ENCODE data around the gene DIP2C. TPM values are rescaled to one million over a fixed set of nuclear protein-coding genes. Genes with fewer than 3 reads are reported as not detected.

The DIP2C gene
- total RNA-seq, 4 donors from 2014 or later: 10.5 to 40.5 (median 19.5) TPM

- H3K27ac ChIP-seq: no peak overlapping the region
- H3K9me3 ChIP-seq: no peaks in the 10 kb centered on the region
- H3K36me3 ChIP-seq: no peaks in the 10 kb centered on the region
- no peaks in the 10 kb centered on the region for H3K27me3 ChIP-seq
- no peak overlapping the region for H3K4me3 ChIP-seq
- H3K4me1 ChIP-seq: peaks cover 0 to 10% of the 10 kb centered on the region in 2 donors
- TF ChIP-seq CTCF (IDR thresholded peaks at IDR 0.05) (no peak), POLR2A (IDR thresholded peaks at IDR 0.05) (no peak)
- intact Hi-C loops (cut with DNase I; ENCODE audit: low total_unique reads): no loop called here
- DNase-seq: no peak
Observed at GRCh38 chr10:629186-629998, 60.1 kb downstream of the DIP2C start.

GRCh38 chr10:628386-629045 lies 61.0 kb downstream of the DIP2C start:
- no peak overlapping the region for H3K4me3 ChIP-seq
- intact Hi-C loops (cut with DNase I; ENCODE audit: low total_unique reads): no loop called here
- peaks cover 0 to 14% of the 10 kb centered on the region in 2 donors for H3K4me1 ChIP-seq
- no peaks in the 10 kb centered on the region for H3K9me3 ChIP-seq
- no peak overlapping the region for H3K27ac ChIP-seq
- no peaks in the 10 kb centered on the region for H3K27me3 ChIP-seq
- no peaks in the 10 kb centered on the region for H3K36me3 ChIP-seq
- no peak for TF ChIP-seq POLR2A (IDR thresholded peaks at IDR 0.05)
- no peak for TF ChIP-seq CTCF (IDR thresholded peaks at IDR 0.05)
- no peak for DNase-seq

GRCh38 chr10:627032-627992 lies 62.2 kb downstream of the DIP2C start:
- peaks cover 0 to 14% of the 10 kb centered on the region in 2 donors for H3K4me1 ChIP-seq
- H3K27ac ChIP-seq: no peak overlapping the region
- no peak overlapping the region for H3K4me3 ChIP-seq
- H3K36me3 ChIP-seq: no peaks in the 10 kb centered on the region
- intact Hi-C loops (cut with DNase I; ENCODE audit: low total_unique reads): no loop called here
- no peaks in the 10 kb centered on the region for H3K9me3 ChIP-seq
- DNase-seq: no peak
- no peaks in the 10 kb centered on the region for H3K27me3 ChIP-seq
- TF ChIP-seq POLR2A (IDR thresholded peaks at IDR 0.05): no peak
- TF ChIP-seq CTCF (IDR thresholded peaks at IDR 0.05): no peak

- H3K27ac ChIP-seq: peak overlapping the region; percentile 74 to 91
- no peak for DNase-seq
- no peak overlapping the region for H3K4me3 ChIP-seq
- intact Hi-C loops (cut with DNase I; ENCODE audit: low total_unique reads): no loop called here
- H3K4me1 ChIP-seq: peaks cover 0 to 14% of the 10 kb centered on the region in 2 donors
- no peaks in the 10 kb centered on the region for H3K9me3 ChIP-seq
- no peak for TF ChIP-seq POLR2A (IDR thresholded peaks at IDR 0.05)
- TF ChIP-seq CTCF (IDR thresholded peaks at IDR 0.05): no peak
- no peaks in the 10 kb centered on the region for H3K36me3 ChIP-seq
- H3K27me3 ChIP-seq: no peaks in the 10 kb centered on the region
Observed at GRCh38 chr10:625751-626711, 63.4 kb downstream of the DIP2C start.
